GM12801 (cell line): Measurements from ENCODE around the gene AMN.

Experiments used
- TF ChIP-seq, protein P1 (sequence below): IDR thresholded peaks from one replicate; pipeline ENCODE4 v1.5.1; 2011; ENCODE audit warnings: control low read depth; ENCODE audit not compliant: insufficient read length; ENCODE audit errors: extremely low read depth

The AMN gene

DNA sequence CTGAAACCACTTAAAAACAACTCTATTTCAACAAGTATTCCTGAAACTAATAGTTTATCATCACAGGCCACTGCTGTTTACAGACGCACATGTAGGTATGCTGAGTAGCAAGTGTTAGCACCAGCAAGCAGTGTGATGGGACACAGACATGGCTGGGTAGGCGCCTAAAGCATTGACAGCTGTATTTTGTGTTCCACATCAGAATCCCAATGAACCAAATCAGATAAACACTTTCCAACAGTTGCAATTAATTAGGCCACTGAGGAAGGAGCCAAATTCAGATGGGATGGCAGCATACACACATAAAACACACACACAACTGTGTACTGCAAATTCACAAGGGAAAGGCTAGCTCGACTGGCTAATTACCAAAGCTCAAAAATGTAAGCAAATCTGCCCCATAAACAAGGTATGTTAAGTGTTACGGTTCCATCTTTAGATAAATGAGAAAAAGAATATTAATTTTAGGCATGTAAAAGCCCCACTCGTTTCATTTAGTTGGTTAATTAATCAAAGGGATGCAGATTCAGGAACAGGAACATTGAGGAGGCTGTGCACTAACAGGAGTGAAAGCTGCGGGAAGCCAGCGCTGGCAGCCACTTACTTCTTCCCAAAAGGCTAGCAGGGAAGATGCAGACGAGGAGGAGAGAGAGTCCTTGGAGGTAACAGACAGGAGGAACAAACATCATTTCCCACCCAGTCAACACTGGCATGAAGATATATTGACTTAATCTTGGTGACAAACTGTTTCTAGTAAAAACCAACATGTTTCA lies 33.4 kb downstream of the AMN start:
- TF ChIP-seq, protein P1, sequence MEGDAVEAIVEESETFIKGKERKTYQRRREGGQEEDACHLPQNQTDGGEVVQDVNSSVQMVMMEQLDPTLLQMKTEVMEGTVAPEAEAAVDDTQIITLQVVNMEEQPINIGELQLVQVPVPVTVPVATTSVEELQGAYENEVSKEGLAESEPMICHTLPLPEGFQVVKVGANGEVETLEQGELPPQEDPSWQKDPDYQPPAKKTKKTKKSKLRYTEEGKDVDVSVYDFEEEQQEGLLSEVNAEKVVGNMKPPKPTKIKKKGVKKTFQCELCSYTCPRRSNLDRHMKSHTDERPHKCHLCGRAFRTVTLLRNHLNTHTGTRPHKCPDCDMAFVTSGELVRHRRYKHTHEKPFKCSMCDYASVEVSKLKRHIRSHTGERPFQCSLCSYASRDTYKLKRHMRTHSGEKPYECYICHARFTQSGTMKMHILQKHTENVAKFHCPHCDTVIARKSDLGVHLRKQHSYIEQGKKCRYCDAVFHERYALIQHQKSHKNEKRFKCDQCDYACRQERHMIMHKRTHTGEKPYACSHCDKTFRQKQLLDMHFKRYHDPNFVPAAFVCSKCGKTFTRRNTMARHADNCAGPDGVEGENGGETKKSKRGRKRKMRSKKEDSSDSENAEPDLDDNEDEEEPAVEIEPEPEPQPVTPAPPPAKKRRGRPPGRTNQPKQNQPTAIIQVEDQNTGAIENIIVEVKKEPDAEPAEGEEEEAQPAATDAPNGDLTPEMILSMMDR = no peak

- TF ChIP-seq, protein P1 = no peak
Observed at GRCh38 chr14:102957222-102957621, 34.8 kb downstream of the AMN start.

- TF ChIP-seq, protein P1 = no peak
Observed at GRCh38 chr14:102958461-102958860, 36.0 kb downstream of the AMN start.

- TF ChIP-seq, protein P1 = no peak
Observed at GRCh38 chr14:102962111-102962627, 39.7 kb downstream of the AMN start.

DNA sequence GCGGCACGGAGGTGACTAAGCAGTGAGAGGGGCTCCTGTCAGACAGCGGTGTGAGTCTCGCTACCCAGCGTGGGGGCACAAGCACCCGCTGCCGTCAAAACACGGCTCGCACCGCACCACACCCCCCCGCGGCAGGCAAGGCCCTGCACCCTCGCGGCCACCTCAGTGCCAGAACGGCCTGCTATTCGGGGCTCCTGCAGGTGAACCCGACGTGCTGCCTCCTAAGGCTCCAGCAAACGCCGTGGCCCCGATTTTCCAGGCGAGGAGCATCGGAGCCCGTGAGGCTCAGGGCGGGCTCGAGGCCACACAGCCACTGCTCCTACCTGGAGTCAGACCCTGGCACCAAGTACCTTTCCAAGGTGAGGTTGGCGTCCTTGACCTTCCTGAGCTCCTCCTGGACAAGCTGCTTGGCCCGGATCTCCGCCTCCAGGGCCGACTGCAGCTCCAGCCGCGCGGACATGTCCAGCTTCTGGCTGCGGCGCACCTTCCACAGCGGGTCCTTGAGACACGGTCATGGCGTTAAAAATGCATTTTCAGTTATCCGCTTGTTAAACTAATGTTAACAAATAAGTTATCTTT lies 41.8 kb downstream of the AMN start:
- TF ChIP-seq, protein P1 = no peak

- TF ChIP-seq, protein P1 = no peak
Observed at GRCh38 chr14:102965282-102965681, 42.8 kb downstream of the AMN start.

DNA sequence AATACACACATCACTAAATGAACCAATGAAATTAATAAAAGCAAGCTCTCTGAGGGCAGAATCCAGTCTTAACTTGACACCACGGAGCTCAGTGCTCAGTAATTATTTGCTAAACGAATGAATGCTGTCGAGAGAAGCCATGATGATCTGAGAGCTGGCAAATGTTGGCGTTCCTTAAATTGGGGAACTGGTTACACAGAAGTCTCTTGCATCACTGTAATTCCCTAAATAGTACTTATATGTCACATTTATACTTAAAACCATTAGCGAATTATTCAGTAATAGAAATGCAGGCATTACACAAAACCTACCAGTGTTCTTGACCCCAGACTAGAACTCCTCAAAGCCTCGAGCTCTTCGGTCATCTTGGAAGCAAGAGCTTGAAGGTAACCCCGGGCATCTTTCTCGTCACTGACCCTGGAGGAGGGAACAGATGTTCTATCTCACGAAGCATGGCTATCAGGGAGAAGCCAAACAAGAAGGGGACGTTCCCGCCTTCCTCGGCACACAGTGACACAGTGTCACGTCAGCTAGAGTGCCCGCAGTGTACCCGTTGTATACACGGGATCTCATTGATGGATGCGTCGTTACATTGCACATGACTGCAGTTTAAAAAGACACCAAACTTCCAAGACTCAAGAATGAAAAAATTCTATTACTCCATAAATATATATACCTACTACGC lies 43.6 kb downstream of the AMN start:
- TF ChIP-seq, protein P1 = no peak
